HG02623 (cell line): ENCODE results near the gene KNSTRN.

Experiments
- ATAC-seq: cut with Tn5 transposase; IDR thresholded peaks from one replicate; pipeline ENCODE4 v1.9.1; 2021; ENCODE audit warnings: moderate library complexity; ENCODE audit not compliant: unreplicated experiment

Gene KNSTRN

DNA sequence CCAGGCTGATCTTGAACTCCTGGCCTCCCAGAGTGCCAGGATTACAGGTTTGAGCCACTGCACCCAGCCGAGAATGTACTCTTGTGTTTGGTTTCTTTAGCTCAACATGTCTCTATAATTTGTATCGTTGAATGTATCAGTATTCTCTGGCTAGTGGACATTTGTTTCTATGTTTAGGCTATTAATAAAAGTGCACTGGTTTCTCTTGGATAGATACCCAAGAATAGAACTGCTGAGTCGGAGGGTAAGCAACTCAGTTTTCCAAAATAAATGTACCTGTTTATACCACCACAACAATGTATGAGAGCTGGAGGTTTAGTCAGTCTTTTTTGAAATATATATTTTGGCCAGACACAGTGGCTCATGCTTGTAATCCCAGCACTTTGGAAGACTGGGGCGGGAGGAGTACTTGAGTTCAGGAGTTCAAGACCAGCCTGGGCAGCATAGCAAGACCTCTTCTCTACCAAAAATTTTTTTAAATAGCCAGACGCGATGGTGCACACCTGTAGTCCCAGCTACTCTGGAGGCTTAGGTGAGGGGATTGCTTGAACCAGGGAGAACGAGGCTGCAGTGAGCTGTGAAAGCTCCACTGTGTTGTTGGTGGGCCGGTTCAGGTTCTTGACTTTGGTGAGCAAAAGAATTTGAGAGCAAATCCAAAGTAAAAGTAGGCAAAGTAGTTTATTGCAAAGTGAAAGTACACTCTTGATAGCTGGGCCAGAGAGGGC, 15.3 kb downstream of the KNSTRN start:
- no peak for ATAC-seq

DNA sequence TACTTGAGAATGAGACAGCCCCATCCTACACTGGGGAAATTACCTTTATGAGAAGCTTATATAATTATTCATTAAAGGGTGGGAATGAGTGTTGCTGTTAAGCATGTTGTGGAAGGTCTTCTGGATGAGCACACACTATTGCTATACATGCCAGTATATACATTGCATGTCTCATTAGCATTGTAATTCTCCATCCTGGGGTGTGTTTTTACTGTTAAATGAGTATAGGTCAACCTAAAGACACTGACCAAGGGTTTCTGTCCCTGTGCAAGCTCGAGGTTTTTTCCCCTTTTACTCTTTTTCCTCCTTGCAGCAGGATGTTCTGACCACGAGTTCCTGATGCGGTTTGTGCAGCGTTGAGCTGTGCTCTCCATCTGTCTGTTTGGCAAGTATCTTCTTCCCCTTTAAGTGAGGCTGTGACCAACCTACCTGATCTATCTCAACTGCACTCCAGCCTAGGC, 15.9 kb downstream of the KNSTRN start:
- no peak for ATAC-seq

DNA sequence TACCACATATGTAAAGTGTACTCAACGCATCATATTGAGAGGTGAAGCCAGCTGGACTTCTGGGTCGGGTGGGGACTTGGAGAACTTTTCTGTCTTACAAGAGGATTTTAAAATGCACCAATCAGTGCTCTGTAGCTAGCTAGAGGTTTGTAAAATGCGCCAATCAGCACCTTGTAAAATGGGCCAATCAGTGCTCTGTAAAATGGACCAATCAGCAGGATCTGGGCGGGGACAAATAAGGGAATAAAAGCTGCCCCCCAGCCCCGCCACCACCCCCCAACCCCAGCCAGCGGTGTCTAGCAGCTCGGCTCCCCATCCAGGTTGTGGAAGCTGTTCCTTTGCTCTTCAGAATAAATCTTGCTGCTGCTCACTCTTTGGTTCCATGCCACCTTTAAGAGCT, 16.8 kb downstream of the KNSTRN start:
- ATAC-seq, result no peak

DNA sequence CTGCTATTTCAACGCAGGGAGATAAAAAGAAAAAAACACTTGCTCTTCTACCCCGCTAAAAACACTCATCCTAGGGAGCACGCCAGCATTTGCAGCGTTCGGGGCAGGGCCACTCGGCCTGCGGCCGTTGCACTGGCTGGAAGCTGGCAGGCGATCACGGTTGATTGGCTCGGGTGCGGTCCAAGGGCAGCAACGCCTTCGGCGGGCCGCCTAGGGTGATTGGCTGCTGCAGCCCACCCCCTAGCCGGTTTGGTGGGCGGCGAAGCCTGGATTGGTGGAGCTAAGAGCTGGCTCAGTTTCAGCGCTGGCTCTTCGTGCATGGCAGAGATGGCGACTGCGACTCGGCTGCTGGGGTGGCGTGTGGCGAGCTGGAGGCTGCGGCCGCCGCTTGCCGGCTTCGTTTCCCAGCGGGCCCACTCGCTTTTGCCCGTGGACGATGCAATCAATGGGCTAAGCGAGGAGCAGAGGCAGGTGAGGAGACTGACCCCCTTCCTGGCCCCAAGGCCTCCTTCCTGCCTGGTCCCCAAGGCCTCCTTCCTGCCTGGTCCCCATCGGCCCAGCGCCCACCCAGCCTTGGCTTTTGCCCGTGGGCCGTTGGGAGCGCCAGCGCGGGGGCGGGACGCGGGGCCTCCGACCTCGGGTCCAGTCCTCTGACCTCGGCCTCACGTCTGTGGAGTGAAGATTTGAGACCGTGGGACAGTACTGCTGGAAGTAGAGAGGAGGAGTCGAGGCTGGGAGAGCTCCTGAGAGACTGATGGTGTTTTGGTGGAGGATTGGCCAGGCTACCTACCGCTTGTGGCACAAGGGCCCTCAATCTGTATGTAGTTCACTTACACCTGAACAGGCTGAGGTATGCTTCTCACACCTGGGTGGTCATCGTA, 23.2 kb downstream of the KNSTRN start, which contains the start of gene IVD:
Gene IVD (plus strand): TSS at position 295 of the 881 bp plus-strand sequence. CDS start 33 bp downstream, at position 328.
- ATAC-seq, result peak; percentile 84

DNA sequence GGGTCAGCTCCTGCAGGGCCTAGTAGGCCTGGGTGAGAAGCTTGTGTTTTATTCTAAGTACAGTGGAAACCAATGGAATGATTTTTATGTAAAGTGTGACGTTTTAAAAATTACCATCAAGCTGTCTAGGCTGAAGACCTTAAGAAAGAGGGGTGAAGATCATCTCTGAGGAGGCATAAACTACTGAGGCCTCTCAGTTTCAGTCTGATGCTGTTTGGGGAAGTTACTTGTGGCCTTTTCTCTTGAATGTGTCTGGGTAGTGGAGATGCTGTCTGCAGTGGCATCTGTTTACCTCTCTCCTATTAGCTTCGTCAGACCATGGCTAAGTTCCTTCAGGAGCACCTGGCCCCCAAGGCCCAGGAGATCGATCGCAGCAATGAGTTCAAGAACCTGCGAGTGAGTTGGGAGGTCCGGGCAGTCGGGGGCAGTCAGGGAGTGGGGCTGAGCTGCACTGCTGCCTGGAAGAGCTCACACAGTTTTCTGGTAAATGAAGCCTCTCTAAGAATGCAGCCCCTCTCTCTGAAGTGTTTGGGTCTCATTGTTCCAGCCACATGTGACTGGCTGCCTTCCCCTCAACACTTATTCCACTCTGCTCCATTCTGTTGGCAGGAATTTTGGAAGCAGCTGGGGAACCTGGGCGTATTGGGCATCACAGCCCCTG, 24.9 kb downstream of the KNSTRN start:
- peak; percentile 60 for ATAC-seq

DNA sequence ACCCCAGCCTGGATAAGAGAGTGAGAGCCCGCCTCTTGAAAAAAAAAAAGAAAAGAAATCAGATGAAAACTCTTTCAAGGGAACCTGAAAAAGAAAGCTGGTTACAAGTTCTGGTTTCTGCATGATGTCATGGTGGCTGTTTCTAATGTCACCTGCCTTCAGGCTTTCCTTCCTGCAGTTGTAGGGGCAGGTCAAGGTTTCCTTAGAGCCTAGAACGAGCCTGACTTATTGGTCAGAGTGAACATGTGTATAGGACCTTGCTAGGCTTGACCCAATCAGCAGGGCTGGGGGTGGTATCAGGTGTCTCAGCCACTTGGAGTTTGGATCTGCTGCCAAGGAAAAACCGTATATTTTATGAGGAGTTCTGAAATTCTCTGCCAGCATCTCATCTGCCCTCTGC, 26.8 kb downstream of the KNSTRN start:
- no peak for ATAC-seq

DNA sequence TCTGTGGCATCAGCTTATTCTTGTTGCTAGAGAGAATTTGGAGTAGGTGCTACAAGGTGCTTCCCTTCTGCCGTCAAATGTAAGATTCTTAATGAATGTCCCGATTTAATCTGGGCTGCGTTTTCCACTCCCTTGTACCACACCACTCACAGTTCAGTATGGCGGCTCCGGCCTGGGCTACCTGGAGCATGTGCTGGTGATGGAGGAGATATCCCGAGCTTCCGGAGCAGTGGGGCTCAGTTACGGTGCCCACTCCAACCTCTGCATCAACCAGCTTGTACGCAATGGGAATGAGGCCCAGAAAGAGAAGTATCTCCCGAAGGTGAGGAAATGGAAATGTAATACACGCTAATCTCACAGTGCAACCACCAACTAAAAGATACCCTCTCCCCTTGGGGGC, 28.0 kb downstream of the KNSTRN start:
- ATAC-seq, result no peak

DNA sequence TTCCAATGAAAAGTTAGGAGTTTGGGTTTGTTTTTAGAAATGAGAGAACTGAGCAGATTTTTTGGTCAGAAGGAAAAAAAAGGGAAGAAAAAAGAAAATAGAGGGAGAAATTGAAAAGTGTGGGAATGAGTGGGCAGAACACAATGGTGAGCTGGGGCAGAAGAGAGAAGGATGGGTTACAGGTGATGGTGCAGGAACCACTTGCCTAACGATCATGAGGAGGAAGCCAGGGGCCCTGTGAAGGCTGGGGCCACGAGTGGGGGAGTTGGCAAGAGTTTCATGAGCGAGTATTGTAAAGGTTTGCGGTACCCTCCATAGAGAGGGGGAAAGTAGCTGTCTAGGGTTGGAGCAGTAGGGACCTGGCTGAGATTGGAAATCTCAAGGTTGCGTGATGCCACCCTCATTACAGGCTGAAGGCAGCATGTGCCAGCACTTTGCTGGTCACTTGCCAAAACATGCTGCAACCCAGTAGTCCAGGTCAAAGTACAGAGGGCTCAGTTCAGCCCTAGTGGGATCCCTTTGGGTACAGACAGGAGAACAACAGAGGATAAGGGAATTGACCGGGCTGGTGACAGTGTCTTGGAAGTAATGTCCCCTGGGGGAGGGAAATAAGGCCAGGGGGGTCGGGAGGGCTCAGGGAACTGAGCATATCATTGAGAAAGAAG, 29.7 kb downstream of the KNSTRN start:
- no peak for ATAC-seq

DNA sequence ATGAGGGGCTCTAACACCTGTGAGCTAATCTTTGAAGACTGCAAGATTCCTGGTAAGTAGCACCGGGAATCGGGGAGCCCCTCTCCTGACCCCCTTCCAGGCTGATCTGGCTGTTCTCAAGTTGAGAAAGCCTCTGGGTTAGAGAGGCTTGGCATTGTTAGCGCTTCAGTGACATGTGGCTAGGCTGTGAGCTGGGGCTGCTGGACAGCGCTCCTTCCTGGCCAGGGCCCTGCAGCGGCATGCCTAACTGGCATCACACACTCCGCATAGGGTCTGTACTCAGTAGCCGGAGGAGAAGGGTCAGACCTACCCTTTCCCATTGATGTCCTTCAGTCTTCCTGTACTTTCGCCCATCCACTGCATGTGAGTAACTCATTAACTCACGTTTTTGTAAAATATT, 30.5 kb downstream of the KNSTRN start:
- no peak for ATAC-seq

DNA sequence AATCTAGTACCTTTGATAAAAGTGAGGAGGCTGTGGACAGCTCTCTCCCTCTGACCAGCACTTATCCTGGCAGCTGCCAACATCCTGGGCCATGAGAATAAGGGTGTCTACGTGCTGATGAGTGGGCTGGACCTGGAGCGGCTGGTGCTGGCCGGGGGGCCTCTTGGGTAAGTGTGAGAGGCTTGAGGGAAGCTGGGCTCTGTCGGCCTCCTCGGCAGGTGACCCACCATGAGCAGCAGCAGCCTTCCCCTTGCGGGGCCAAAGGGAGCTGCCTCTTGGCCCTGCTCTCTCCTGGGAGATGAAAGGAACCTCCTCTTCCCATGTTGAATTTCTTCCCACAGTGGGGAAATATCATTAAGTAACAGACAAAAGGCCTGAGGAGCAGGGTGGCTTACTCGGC, 32.3 kb downstream of the KNSTRN start:
- ATAC-seq, result no peak

DNA sequence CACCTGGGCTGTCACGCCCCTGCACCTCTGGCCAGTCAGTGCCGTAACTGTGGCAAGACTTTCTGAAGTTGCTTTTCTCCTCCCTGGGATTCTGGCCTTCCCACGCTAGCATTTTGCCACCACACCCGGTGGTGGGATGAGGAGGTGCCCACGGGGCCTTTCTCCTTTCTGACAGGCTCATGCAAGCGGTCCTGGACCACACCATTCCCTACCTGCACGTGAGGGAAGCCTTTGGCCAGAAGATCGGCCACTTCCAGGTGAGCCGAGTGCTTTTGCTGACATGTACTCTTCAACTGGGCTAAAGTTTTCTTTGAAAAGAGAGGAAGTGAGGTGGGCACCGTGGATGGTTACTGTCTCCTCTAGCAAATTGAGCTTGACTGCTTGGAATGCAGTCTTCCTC, 32.7 kb downstream of the KNSTRN start:
- no peak for ATAC-seq

DNA sequence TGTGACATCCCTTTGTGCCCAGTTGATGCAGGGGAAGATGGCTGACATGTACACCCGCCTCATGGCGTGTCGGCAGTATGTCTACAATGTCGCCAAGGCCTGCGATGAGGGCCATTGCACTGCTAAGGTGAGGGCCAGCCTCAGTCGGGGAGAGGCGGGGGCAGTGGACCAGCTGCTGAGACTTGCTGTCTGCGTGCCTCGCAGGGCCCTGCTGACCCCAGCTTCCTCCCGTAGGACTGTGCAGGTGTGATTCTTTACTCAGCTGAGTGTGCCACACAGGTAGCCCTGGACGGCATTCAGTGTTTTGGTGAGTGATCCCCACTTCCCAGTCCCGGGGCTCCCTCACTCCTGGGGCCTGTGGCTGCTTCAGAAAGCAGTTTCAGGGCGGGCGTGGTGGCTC, 33.5 kb downstream of the KNSTRN start:
- no peak for ATAC-seq

DNA sequence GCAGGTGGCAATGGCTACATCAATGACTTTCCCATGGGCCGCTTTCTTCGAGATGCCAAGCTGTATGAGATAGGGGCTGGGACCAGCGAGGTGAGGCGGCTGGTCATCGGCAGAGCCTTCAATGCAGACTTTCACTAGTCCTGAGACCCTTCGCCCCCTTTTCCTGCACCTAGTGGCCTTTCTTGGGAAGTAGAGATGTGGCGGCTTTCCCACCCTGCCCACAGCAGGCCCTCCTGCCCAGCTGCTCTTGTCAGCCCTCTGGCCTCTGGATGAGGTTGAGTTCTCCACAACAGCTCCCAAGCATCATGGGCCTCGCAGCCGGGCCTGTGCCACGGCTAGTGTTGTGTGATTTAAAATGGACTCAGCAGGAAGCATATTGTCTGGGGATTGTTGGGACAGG, 35.6 kb downstream of the KNSTRN start:
- ATAC-seq, result no peak

DNA sequence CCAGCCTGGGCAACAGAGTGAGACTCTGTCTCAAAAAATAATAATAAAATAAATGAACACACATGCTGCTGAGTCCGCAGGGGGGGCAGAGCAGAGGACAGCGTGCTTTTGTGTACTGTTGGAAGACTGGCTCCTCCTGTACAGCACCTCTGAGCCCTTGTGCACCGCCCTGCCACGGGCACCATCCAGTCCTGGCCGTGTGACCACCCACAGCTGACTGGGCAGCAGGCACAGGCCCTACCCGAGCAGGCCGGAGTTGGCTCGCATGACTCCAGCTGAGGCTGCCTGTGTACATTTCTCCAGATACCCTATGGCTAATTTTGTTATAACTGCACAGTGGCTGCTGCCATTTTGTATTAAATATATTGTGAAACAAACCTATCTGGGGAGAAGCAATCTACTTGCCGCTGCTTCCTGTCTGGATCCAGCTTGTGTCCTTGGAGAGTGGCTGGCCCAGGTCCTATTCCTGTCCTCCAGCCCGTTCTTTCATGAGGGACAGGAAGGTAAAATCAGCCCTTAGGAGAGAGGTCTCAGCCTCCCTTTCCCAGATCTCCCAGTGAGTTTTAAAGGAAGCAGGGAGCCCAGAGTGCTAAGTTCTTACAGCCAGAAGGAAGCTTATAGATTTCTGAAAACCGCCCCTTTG, 37.7 kb downstream of the KNSTRN start:
- ATAC-seq, result no peak

DNA sequence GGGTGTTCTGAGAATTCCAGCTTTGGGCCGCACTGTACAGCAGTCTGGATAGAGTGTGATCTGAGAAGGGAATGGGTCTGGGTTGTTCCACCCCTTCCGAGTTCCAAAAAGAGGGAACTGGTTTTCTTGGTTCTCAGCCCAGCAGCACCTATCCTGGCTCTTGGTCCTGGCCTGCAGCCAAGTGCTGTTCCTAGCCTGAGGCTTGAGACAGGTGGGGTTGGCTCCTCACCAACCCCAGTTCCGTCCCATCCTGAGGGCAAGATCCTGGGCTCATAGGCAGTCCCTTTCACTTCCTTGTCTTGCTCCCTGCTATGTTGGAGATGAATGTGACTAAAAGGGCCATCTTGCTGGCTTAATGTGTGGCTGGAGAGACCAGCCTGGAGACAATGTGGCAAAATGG, 38.3 kb downstream of the KNSTRN start:
- ATAC-seq, result no peak

DNA sequence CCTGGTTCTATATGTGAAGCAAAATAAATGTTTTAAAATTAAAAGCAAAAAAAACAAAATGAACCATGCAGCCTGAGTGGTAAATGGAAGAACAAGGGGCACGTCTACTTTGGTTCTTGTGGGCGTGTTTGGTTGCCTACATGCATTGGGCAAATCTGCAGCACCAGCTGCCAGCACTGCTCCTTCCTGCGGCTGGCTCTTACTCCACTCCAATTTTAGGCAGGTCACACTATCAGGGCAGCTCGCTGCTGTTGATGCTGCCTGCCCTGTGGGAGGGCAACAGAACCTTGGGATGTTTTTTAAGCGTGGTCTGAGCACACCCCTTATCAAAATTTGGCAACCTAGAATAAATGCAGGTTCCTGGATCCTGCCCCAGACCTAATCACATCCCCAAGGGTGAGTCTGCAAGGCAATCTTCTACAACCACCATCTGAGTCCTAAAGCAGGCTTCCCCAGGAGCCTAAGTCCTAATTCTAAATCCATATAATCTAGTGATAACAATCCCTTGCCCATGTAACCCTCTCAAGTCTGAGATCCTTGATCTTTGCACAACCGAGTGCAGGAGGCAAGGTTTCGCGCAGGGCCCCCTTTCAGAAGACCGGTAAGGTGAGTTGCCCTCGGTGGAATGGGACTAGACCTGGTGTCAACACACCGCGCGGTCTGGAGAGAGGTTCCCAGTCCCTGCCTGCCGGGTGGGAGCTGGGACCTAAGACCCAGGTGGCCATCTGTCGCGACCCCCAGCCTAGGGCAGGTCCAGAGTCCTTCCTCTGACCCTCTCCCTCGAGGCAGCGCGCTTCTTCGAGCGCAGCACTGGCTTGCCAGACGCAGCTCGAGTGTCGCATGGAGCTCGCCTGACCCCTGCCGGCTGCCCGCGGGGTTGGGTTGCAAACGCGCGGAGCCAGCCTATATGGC, 39.0 kb downstream of the KNSTRN start:
- ATAC-seq, result peak; percentile 50

DNA sequence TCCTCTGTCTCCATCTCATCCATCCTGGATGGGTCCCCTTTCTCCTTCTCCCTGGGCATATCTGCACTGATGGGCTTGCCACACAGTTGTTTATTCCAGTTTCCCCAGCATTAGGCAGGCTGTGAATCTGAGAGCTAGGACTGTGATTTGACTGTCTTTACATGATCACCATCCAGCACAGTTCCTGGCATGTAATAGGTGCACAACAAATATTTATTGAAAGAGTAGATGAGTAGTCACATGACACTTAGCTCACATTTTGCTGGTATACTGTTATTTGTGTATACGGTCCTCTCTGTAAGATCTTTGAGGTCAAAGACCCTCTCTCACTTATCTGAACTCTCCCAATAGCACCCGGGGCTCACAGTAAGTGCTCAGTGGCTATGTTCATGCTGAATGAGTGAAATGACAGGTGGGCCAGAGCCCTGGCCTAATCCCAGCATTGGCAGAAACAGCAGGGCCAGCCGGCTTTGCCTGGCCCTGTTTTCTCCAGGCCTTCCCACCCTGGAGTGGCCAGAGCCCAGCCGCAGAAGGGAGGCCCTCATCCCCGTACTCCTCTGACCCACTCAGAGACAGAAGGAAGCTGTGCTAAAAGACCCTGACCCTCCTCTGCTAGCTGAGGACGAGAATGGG, 42.1 kb downstream of the KNSTRN start:
- no peak for ATAC-seq

DNA sequence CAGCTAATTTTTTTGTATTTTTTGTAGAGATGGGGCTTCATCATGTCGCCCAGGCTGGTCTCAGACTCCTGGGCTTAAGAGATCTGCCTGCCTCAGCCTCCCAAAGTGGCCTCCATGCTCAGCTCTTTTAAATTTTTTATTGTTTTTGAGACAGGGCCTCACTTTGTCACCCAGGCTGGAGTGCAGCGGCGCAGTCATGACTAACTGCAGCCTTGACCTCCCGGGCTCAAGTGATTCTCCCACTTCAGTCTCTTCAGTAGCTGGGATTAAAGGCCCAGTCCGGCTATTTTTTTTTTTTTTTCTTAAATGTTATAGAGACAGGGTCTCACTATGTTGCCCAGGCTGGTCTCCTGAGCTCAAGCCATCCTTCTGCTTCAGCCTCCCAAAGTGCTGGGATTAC, 43.2 kb downstream of the KNSTRN start:
- ATAC-seq, result no peak

DNA sequence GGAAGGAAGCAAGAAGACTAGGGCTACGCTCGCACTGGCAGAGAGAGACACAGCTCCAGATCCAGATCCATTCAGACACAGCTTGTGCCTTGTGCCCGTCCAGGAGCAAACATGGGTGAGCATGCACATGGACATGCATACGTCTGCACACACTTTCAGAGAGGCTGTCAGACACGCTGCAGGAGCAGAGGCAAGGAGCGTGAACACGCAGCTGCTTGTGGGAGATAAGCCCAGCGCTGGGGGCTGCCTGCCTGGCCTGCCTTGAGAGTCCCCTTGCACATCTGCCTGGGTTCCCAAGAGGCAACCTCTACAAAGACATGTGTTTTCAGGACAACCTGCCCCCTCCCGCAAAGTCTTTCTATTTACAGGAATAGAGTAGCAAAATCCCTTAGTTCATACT, 44.7 kb downstream of the KNSTRN start:
- no peak for ATAC-seq
